HG03103 (cell line): Measurements from ENCODE around the gene SNPH.

ENCODE experiments used
- ATAC-seq: cut with Tn5 transposase; IDR thresholded peaks from one replicate; pipeline ENCODE4 v1.9.1; 2021; ENCODE audit warnings: low read depth; ENCODE audit not compliant: unreplicated experiment

SNPH gene

DNA sequence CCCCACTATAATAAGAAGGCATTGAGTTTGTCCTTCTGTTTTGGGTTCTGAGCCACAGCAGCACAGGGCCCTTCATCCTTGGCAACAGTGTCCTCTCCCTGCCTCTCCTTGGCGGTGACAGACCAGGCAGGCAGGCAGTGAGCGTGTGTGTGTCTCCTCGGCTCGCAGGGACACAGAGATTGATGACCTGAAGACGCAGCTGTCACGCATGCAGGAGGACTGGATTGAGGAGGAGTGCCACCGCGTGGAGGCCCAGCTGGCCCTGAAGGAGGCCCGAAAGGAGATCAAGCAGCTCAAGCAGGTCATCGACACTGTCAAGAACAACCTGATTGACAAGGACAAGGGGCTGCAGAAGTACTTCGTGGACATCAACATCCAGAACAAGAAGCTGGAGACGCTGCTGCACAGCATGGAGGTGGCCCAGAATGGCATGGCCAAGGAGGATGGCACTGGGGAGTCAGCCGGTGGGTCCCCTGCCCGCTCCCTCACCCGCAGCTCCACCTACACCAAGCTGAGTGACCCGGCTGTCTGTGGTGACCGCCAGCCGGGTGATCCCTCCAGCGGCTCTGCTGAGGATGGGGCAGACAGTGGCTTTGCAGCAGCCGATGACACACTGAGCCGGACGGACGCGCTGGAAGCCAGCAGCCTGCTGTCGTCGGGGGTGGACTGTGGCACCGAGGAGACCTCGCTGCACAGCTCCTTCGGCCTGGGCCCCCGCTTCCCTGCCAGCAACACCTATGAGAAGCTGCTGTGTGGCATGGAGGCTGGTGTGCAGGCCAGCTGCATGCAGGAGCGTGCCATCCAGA is 38.8 kb downstream of the SNPH start:
- ATAC-seq = no peak

DNA sequence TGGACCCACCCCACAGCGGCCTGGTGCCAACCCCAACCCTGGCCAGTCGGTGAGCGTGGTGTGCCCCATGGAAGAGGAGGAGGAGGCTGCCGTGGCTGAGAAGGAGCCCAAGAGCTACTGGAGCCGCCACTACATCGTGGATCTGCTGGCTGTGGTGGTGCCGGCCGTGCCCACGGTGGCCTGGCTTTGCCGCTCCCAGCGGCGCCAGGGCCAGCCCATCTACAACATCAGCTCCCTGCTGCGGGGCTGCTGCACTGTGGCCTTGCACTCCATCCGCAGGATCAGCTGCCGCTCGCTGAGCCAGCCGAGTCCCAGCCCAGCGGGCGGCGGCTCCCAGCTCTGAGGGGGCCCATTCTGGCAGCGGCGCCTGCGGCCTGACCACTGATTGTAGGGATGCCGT is 39.6 kb downstream of the SNPH start:
- ATAC-seq = no peak

DNA sequence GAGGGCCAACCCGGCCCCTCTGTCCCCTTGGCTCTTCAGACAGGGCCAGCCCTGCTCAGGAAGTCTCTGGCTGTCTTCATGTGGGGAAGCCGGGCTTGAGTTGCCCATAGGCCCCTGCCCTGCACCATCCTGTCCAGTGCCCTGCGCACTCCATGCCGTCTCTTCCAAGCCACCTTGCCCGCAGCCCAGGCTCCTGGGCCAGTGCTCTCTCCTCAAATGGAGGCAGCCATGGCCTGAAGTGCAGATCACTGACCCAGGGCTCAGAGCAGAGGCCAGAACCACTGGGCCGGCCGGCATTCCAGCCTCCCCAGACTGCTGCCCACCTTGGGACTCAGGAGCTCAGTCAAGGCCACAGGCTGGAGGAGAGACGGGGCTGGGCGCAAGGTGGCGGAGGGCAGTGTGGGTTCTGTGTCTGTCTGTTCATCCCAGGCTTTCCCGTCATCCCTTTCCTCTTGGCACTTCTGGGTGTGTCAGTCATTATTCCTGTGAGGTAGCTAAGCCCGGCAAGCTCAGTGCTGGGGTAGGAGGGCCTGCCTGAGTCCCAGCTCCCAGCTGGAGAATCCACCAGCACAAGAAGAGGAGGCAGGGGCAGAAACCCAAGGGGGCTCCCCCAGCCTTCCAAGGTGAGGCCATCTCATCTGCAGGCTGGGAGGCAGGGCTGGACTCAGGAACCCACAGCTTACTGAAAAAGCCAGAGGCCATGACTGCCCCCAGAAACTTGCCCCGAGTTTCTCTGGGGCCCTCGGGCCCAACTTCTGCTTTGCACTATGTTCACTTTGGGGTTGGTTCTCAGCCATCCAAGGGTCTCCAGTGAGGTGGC is 40.4 kb downstream of the SNPH start:
- ATAC-seq = no peak

DNA sequence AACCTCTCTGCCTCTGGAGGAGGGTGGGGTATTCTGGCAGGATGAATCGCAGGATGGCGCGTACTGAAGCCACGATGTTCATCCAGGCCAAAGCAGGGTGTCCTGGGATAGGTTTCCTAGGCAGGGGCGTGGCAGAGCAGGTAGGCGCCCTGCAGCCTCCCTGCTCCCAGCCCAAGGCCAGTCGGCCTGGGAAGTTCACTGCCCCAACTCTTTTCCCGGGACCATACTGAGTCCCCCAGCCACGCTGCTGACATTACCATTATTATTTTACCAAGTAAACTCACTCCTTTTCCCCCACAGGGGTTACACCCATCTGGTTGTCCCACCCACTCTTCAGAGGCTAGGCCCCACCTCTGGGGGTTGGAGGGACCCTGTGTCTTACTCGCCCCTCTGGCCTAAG is 41.1 kb downstream of the SNPH start:
- no peak for ATAC-seq

DNA sequence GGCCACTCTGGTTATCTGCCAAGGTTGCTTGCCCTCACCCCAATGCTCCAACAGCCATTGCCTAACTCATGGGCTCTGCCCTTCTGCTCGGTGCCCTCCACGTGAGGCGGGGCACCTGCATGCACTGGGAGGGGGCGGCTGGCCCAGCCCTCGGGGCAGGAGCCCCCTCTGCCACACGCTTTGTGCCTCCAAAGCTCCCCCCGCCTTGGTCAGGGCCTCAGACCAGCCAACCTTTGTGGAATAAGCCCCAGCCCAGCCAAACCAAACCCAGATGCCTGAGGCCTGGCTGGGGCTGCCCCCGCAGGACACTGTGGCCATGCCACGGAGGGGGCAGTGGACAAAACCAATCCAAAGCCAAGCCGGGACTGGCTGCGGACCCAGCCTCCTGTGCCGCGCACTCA is 41.5 kb downstream of the SNPH start:
- no peak for ATAC-seq

DNA sequence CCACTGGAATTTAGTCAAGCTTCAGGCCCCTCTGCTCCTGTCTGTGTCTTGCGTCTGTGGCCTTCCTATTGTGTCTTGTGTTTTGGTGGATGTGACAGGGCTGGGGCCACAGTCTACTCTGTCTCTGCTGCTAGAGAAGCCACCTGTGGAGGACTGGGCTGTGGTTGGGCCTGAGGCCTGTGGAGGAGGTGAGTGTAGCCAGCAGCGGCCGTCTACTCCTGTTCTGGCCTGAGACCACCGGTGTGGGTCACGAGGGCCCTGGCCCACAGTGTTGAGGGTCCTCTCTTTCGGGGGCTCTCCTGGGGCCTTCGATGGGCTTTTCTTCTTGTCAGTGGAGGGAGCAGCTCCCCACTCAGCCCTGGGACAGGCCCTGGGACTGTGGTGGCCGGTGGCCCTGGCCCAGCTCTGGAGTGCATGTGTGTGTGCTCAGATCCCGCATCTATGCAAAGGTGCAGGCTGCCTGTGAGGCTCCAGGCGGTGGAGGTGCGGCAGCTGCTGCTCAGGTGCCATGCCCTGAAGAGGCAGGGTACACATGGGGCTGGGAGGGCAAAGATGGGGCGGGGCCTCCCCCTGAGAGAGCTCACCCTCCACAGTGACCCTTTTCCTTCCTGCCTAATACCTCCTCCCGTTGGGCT is 42.1 kb downstream of the SNPH start:
- no peak for ATAC-seq

DNA sequence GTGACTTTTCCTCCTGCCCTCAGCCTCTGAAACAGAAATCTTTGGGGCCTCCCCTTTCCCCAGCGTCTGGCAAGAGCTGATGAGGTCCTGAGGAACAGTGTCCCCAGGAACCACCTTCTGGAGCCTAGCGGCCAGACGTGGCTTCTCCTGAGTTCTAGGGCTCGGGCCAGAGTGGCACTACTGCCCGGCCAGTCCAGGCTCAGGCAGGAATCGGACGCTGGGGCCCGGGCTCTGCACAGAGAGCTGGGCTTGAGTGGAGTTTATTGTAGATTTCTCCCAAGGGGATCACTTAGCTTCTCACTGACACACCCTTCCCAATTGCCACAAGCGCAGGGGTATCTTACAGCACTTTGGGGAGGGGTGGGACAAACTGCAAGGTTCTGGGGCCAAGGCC is 42.6 kb downstream of the SNPH start:
- no peak for ATAC-seq

DNA sequence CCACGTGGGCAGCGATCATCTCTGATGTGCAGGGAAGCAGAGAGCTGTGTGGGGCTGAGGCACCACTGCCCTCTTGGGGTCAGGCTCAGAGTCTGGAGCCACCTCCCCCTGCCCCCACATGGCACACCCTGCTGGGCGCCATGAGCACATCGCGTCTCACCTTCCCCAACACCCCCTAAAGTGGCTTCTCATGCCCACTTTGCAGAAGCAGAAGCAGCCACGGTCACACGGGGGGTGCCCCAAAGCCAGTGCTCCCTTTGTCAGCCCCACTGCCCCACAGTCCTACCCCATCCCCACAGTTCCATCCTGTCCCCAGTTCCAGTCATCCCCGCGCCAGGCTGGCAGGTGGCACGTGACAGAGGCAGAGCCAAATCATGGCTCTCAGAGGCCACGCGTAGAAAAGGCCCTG is 43.3 kb downstream of the SNPH start:
- no peak for ATAC-seq

DNA sequence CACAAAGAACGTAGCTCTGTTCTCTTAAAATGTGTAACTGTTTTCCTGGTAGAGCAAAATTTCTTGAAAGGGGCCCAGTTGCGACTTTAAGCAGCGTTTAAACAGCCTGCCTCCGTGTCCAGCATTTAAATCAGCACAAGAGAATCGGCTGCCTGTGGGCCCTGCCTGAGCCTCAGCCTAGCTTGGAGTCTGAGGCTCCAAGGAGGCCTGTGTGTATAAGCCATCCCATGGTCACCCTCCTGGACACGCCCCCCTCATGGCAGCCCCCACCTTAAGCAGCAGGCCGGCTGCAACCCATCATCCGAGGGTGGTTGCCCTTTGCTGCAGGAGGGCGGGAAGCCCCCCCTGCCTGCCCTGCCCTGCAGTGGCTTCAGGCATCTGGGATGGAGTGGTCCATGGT is 44.0 kb downstream of the SNPH start:
- no peak for ATAC-seq

DNA sequence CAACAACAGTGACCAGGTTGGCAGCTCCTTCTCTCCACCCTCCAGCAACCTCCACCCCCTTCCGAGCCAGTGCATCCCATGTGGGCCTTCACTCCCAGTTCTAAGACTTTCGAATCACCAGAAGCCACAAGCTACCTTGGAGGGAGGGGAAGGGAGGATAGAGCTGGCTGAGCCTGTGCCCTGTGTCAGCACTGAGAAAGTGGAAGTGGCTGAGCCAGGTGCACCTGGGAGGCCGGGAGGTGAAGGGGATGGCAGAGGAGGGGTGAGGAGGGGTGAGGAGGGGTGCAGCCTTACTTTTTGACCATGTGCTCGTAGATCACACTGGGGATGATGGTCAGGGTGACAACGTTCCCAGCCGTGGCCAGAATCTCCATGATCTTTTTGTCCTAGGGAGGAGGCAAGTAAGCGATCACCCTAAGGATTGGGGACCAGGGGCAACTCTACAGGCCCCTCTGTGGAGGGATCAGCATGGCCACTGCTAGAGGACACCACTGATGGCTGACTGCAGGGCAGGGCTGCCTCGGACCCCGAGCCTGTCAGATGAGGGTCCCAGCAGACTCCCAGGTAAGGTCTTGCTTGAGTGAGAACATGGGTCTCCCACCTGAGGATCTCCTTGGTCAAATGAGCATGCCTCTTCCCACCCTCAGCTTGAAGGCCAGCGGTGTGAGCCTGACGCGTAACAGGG is 44.6 kb downstream of the SNPH start:
- no peak for ATAC-seq

DNA sequence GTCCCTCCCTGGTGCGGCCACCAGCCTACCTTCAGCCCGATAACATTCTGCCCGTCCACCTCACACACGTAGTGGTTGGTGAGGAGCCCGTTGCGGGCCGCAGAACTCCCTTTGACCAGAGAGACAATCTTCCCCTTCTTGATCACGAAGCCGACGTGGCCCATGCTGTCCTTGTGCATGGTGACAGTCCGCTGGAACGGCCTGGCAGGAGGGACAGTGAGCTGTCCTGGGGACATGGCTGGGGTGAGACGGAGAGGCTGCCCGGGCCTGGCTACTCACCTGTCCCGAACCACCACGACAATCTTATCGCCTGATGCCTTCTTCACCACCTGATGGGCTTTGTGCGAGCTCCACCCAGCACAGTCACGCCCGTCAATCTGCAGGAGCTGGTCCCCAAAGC is 46.2 kb downstream of the SNPH start:
- no peak for ATAC-seq

DNA sequence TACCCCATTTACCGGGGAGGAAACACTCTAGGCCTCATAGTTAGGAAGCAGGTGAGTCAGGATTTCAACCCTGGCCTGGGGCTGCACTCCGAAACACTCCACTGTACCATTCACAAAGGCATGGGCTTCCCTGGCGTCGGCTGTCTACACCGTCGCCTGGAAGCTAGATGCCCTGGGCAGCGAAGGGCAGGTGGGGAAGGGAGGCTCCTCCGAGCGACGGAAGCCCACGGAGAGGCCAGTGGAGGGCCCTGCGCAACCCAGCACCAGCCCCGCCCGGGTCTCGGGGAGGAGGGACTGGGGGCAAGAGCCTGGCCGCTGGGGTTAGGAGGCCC is 46.8 kb downstream of the SNPH start:
- ATAC-seq = no peak

DNA sequence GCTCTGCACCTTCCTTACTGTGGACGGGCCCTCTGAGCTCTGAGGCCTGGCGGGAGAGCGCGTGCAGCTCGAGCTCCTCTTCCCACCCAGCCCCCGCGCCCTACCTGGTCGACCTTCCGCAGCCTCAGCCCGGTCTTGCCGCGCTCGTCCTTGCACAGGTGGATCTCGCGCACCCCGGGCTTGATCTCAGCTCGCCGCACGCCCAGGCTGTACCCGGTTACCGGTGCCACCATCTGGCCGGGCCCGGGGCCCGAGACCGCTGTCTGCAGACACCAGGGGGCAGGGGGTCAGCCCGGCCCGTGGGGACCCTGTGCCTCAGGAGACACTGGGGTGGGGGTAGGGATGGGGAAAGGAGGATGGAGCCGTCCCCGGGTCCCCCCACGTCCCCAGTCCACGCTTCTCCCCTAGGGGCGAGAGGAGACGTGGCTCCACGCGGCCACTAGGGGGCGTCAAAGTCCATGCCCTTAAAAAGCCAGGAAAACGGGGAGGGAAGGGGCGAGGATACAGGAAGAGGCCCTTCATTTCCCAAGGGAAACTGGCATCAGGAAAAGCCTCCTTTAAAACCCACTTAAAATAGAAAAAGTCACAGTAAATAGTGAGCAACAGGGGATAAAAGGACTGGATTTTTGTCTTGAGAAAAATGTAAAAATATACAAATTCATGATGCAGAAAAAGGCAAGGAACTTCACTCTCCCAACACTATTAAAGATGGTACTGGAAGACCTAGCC is 47.3 kb downstream of the SNPH start:
- no peak for ATAC-seq

DNA sequence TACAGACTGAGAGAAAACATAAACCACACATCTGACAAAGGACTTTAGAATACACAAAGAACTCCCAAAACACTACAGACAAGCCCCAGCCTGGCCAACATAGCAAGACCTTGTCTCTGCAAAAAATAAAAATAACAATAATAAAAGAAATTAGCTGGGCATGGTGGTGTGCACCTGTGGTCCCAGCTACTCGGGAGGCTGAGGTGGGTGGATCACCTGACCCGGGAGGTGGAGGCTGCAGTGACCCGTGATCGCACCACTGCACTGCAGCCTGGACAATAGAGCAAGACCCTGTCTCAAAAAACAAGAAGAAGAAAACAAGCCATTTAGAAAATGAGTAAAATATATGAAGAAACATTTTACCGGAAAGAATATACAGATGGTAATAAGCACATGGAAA is 49.7 kb downstream of the SNPH start:
- no peak for ATAC-seq

DNA sequence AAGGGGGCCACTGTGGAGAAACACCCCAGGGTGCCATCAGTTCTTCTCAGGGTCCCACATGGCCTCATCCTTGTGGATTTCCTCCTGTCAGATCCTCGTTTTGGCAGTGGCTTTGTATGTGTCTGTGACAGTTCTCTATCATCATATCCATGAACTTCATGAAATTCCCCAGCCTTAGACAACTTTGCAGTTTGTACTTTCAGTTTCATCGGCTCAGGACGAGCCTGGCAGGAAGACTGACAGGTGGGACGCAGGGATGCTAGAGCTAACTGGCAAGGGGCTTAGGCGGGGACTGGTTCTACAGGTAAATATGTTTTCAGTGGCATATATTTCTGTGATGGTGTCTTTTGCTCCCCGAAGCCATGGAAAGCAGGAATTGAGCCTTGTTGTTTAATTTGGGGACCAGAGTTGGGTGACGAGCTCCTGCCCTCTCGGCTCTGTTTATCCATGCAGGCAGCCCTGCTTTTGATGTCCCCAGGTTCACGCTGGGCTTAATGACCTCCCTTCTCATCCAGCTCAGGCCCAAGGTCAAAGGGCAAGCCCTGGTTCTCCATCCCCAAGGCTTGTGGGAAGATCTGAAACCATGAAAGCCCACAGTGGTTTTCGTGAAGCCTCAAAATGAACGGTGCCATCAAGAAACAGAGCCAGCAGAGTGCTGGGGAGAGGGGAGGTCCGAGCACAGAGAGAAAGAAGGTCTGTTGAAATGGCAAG is 51.6 kb downstream of the SNPH start:
- no peak for ATAC-seq

DNA sequence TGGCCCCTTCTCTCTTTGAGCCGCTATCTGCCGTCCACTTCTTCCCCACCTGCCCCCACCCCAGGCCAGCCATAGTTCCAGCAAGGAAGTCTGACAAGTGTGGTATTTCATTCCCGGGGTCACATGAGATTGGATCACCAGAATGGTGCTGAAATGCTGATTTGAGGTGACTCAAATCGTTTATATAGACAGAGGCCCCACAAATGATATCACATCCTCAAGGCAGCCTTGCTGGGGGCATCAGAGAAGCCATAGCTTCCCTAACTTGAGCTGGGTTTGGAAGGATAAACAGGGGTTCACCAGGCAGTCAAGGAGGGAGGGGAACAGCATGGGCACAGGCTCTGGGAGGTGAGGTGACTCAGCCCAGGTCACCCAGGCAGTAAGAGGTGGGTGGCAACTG is 53.0 kb downstream of the SNPH start:
- ATAC-seq = no peak

DNA sequence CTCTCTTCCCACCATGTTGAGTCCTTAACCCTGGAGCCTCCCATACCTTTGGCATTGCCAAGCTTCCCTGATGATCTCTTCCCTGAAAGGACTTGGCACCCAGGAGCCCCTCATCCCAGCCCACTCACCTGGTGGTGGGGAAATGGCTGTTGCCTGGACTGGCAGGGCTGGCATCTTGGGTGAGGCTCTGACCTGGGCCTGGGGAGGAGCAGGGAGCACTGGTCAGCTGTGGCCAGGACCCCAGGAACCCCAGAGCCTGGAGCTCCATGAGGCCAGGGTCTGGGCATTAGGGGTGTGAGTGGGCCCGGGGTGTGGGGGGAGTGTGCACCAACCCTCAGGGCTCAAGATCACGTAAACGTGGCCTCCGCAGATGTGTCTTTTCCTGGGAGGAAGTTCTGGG is 53.4 kb downstream of the SNPH start:
- no peak for ATAC-seq

DNA sequence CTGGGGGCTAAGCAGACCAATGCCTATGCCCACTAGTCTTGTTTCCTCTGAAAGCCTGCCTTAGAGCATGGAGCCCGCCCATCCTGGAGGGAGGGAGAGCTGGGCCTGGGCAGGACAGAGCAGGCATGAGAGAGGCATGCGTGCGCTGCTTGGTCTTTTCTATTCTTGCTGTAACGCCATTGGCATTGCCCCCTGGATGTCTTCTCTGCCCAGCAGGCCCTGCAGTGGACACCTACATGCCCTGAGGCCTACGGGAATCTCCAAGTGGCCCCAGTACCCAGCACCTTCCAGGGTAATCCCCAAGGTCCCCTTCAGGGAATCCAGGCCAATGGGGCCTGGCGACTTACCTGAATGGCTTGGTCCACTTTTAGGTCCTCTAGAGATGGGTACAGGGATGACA is 53.9 kb downstream of the SNPH start:
- no peak for ATAC-seq

DNA sequence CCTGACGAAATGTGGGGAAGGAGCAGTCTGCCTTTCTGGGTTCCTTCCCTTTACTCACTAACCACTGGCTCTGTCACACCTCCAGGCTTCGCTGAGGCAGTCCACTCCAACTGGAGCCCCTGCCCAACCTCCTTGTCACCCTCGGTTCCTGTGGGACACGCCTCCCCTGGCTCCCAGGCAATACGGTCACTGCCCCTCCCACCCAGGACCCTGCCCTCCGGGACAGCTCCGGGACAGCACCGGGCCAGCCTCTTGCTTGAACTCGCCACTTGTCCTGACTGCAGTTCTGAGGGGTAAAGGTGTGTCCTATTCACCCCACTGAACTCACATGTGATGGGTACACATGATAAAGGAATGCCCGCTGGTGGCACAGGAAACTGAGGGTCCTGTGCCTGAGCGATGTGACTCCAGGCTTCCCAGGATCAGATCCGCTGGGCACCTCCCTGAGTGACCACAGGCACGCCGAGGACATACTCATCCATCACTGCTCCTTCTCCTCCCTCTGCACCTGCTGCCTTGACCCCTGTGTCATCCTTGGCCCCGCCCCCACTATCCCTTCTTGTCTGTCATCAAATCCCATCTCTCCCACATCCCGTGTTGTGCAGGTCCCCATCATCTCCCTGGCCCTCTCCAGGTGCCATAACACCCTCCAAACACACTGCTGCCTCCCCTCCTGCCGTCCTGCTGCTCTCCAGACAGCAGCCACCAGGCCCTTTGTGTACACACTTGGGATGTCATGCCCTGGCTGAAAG is 55.0 kb downstream of the SNPH start:
- no peak for ATAC-seq
